H9 (cell line): Measurements from ENCODE around the gene MITF. TPM values are rescaled to one million over a fixed set of nuclear protein-coding genes. Genes with fewer than 3 reads are reported as not detected.

Experiments used
- DNase-seq: peaks from one replicate; pipeline ENCODE4 v3.0.0-alpha.2; 2017
- H2AFZ ChIP-seq: one replicate; pipeline ENCODE4 v1.6.1; 2013; ENCODE audit warnings: mild to moderate bottlenecking, low read length, control low read depth, moderate library complexity
- H2AK5ac ChIP-seq: 2 replicates; pipeline ENCODE4 v1.6.1; 2013; ENCODE audit warnings: low read length, control low read depth, mixed read lengths; ENCODE audit not compliant: insufficient read length
- H2BK120ac ChIP-seq: one replicate; pipeline ENCODE4 v1.6.1; 2013; ENCODE audit warnings: low read depth, mild to moderate bottlenecking, low read length, control low read depth, inconsistent platforms; ENCODE audit not compliant: poor library complexity, severe bottlenecking
- H2BK12ac ChIP-seq: 2 replicates; pipeline ENCODE4 v1.6.1; 2013; ENCODE audit warnings: low read length, control low read depth, mixed read lengths, low read depth; ENCODE audit not compliant: insufficient read length
- H2BK15ac ChIP-seq: 2 replicates; pipeline ENCODE4 v1.6.1; 2013; ENCODE audit warnings: low read depth, low read length, control low read depth
- H2BK20ac ChIP-seq: one replicate; pipeline ENCODE4 v1.6.1; 2013; ENCODE audit warnings: low read depth, mild to moderate bottlenecking, low read length, control low read depth, inconsistent platforms; ENCODE audit not compliant: poor library complexity, severe bottlenecking
- H2BK5ac ChIP-seq: 2 replicates; pipeline ENCODE4 v1.6.1; 2013; ENCODE audit warnings: low read length, control low read depth, mixed read lengths; ENCODE audit not compliant: insufficient read length
- H3K14ac ChIP-seq: 2 replicates; pipeline ENCODE4 v1.6.1; 2013; ENCODE audit warnings: low read length, control low read depth; ENCODE audit not compliant: insufficient read depth
- H3K18ac ChIP-seq: 2 replicates; pipeline ENCODE4 v1.6.1; 2013; ENCODE audit warnings: low read depth, mild to moderate bottlenecking, mixed read lengths, low read length, control low read depth; ENCODE audit not compliant: insufficient read length
- H3K23ac ChIP-seq: 2 replicates; pipeline ENCODE4 v1.6.1; 2013; ENCODE audit warnings: low read length, control low read depth, mixed read lengths, low read depth; ENCODE audit not compliant: insufficient read length
- H3K23me2 ChIP-seq: 2 replicates; pipeline ENCODE4 v1.6.1; 2013; ENCODE audit warnings: low read depth, mild to moderate bottlenecking, mixed read lengths, low read length, control low read depth; ENCODE audit not compliant: insufficient read length, poor library complexity, severe bottlenecking
- H3K27ac ChIP-seq: 2 replicates; pipeline ENCODE4 v1.5.1; 2013; ENCODE audit warnings: low read length, control low read depth, mixed read lengths, low read depth; ENCODE audit not compliant: insufficient read length
- H3K27me3 ChIP-seq: 2 replicates; pipeline ENCODE4 v1.6.1; 2013; ENCODE audit warnings: low read length, control low read depth, inconsistent platforms; ENCODE audit not compliant: insufficient read depth
- H3K4ac ChIP-seq: 2 replicates; pipeline ENCODE4 v1.6.1; 2013; ENCODE audit warnings: low read depth, mild to moderate bottlenecking, control low read depth, inconsistent platforms, low read length, moderate library complexity
- H3K4me1 ChIP-seq: 2 replicates; pipeline ENCODE4 v1.6.1; 2013; ENCODE audit warnings: low read length, control low read depth, inconsistent platforms; ENCODE audit not compliant: insufficient read depth
- H3K4me2 ChIP-seq: 2 replicates; pipeline ENCODE4 v1.6.1; 2013; ENCODE audit warnings: low read length, control low read depth, mixed read lengths; ENCODE audit not compliant: insufficient read length, insufficient read depth
- H3K56ac ChIP-seq: 2 replicates; pipeline ENCODE4 v1.6.1; 2013; ENCODE audit warnings: low read depth, mild to moderate bottlenecking, mixed read lengths, low read length, control low read depth; ENCODE audit not compliant: insufficient read length
- H3K79me1 ChIP-seq: 2 replicates; pipeline ENCODE4 v1.6.1; 2013; ENCODE audit warnings: low read depth, mild to moderate bottlenecking, moderate library complexity, low read length, control low read depth, inconsistent platforms; ENCODE audit not compliant: insufficient read depth, poor library complexity, severe bottlenecking
- H3K79me2 ChIP-seq: 2 replicates; pipeline ENCODE4 v1.6.1; 2013; ENCODE audit warnings: low read length, control low read depth, inconsistent platforms; ENCODE audit not compliant: insufficient read depth
- H3K9ac ChIP-seq: 2 replicates; pipeline ENCODE4 v1.6.1; 2013; ENCODE audit warnings: low read length, control low read depth, mixed read lengths; ENCODE audit not compliant: insufficient read length; ENCODE audit errors: extremely low read depth
- H3K9me3 ChIP-seq: one replicate; pipeline ENCODE4 v1.6.1; 2013; ENCODE audit warnings: low read depth, low read length, inconsistent platforms; ENCODE audit not compliant: control insufficient read depth
- H3T11ph ChIP-seq: one replicate; pipeline ENCODE4 v1.6.1; 2013; ENCODE audit warnings: mild to moderate bottlenecking, low read length, control low read depth, inconsistent platforms
- H4K20me1 ChIP-seq: one replicate; pipeline ENCODE4 v1.6.1; 2013; ENCODE audit not compliant: control insufficient read depth, insufficient read length, insufficient read depth
- H4K5ac ChIP-seq: 2 replicates; pipeline ENCODE4 v1.6.1; 2013; ENCODE audit warnings: low read depth, mild to moderate bottlenecking, mixed read lengths, low read length, control low read depth; ENCODE audit not compliant: insufficient read length
- H4K8ac ChIP-seq: replicated peaks from 2 replicates; pipeline ENCODE4 v1.6.1; 2013; ENCODE audit warnings: low read length, control low read depth, mixed read lengths, low read depth; ENCODE audit not compliant: insufficient read length
- H4K91ac ChIP-seq: 2 replicates; pipeline ENCODE4 v1.6.1; 2013; ENCODE audit warnings: low read depth, mild to moderate bottlenecking, moderate library complexity, mixed read lengths, low read length, control low read depth; ENCODE audit not compliant: insufficient read length
- H3K27ac Mint-ChIP-seq, 3 experiments: 2 replicates in 2 of 3; 3 replicates in 1 of 3; pipeline ENCODE4 v1.8.0; 2020 to 2021; ENCODE audit warnings: mixed read lengths in 3 of 3, mild to moderate bottlenecking in 1 of 3, moderate library complexity in 1 of 3
- H3K27me3 Mint-ChIP-seq: 2 replicates; pipeline ENCODE4 v1.8.0; 2021; ENCODE audit warnings: low read depth, mild to moderate bottlenecking, moderate library complexity, mixed read lengths
- H3K36me3 Mint-ChIP-seq, 3 experiments: 2 replicates in 2 of 3; 3 replicates in 1 of 3; pipeline ENCODE4 v1.8.0; 2020 to 2021; ENCODE audit warnings: low read depth in 3 of 3, mixed read lengths in 3 of 3; ENCODE audit not compliant: insufficient read depth in 1 of 3
- H3K4me1 Mint-ChIP-seq, 2 experiments: 2 replicates each; pipeline ENCODE4 v1.8.0; 2020; ENCODE audit warnings: mixed read lengths in 2 of 2
- H3K4me3 Mint-ChIP-seq, 2 experiments: 2 replicates in 1 of 2; 3 replicates in 1 of 2; pipeline ENCODE4 v1.8.0; 2020 to 2021; ENCODE audit warnings: mild to moderate bottlenecking in 2 of 2, mixed read lengths in 2 of 2, moderate library complexity in 1 of 2
- H3K9me3 Mint-ChIP-seq, 2 experiments: 2 replicates in 1 of 2; 3 replicates in 1 of 2; pipeline ENCODE4 v1.8.0; 2020; ENCODE audit warnings: mild to moderate bottlenecking in 2 of 2, mixed read lengths in 2 of 2, moderate library complexity in 1 of 2
- CTCF ChIP-seq: fragments of 200-600 bp; sonication (generic); conservative IDR thresholded peaks from 3 replicates; pipeline ENCODE4 v1.8.0; 2021; ENCODE audit warnings: antibody characterized with exemption, mild to moderate bottlenecking
- WGBS: extraction: QIAGEN DNeasy Blood & Tissue Kit; methylation state at CpG from one replicate; pipeline ENCODE4 v1.1.7; 2013; ENCODE audit warnings: missing lambda C conversion rate, low lambda C conversion rate, mixed read lengths; ENCODE audit not compliant: insufficient read length; ENCODE audit errors: extremely low coverage; 5-methylcytosine and 5-hydroxymethylcytosine counted together
- total RNA-seq: library from RNA; stranded (reverse); gene quantifications from 2 replicates; pipeline ENCODE4 v1.2.1, GENCODE V29; 2021

Gene MITF
- total RNA-seq, 1 experiment from 2014 or later = 0.81 TPM

GRCh38 chr3:69803681-69804270, 64.5 kb downstream of the MITF start:
- no peak overlapping the region for H3K4me3 Mint-ChIP-seq
- Histone ChIP-seq H3K9ac (no peak overlapping the region), H2AK5ac (no peak overlapping the region), H2BK5ac (no peak overlapping the region), H4K8ac (no peak overlapping the region), H3K18ac (no peak overlapping the region), H2BK120ac (no peak overlapping the region), H3K9me3 (no peaks in the 10 kb centered on the region), H3K14ac (no peak overlapping the region), H3K4ac (no peak overlapping the region), H4K91ac (no peak overlapping the region), H3K27me3 (no peaks in the 10 kb centered on the region), H3T11ph (no peak overlapping the region), H2BK20ac (no peak overlapping the region), H4K20me1 (no peaks in the 10 kb centered on the region), H3K56ac (no peak overlapping the region), H3K79me1 (no peaks in the 10 kb centered on the region), H2BK12ac (no peak overlapping the region), H3K27ac (no peak overlapping the region), H2AFZ (no peak overlapping the region), H3K23me2 (no peaks in the 10 kb centered on the region), H3K23ac (no peak overlapping the region), H3K4me2 (no peak overlapping the region), H3K4me1 (no peaks in the 10 kb centered on the region), H2BK15ac (no peak overlapping the region), H3K79me2 (no peaks in the 10 kb centered on the region), H4K5ac (no peak overlapping the region)
- H3K27ac Mint-ChIP-seq = no peak overlapping the region
- H3K9me3 Mint-ChIP-seq = no peaks in the 10 kb centered on the region
- H3K4me1 Mint-ChIP-seq = no peaks in the 10 kb centered on the region
- no peaks in the 10 kb centered on the region for H3K36me3 Mint-ChIP-seq
- WGBS = no CpG with 5 or more reads among the region's 4 CpGs
- TF ChIP-seq CTCF = no peak
- H3K27me3 Mint-ChIP-seq = no peaks in the 10 kb centered on the region; the same call in none of the 2 replicates
- DNase-seq = no peak
